HUDEP-2 (cell line): Measurements from ENCODE around the gene SAMD9.
A peak's percentile ranks its signal among the peaks of the same experiment; 100 is the strongest.
"Not testable (repeated sequence)": the region's sequence is repeated elsewhere in the genome, so short reads cannot be mapped to it uniquely, and the experiment has no call there.

Experiments used
- DNase-seq, 76 experiments: peaks; one replicate each; lab custom pipeline; 2025; ENCODE audit not compliant: unreplicated experiment in 76 of 76; lab: John Stamatoyannopoulos, UW

Gene SAMD9

DNA sequence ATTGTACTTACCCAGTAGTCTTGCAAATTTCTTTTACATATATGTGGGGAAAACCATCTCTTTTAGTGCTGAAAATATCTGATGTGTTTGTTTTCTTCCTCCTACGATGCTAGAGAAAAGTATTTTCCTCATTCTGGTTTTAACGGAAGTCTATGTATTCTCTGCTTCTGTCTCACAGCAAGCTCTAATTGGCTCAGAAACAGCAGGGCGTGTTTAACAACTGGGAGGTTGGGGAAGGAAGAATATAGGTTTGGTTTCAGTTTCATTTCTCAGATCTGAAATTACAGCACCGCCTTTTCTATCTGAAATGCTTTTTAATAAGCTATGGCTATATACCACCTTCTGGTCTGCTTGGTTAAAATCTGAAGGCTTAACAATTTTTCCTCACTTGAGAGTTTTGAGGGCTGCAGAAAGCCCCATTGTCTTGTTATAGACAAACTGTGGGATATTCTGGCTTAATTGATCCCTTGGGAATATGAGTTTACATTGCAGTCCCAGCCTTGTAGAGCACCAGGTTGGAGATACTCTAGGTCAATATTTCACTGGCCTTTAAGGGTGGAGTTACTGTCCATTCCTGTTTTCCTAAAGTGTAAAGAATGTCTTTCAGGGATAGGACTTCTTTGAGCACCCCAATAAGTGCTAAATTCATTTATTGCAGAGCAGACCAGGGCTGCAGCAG, at the start of gene SAMD9:
TSS of gene SAMD9 (minus strand) at position 128 of the 679 bp plus-strand sequence. CDS start 11,882 bp downstream, outside the sequence.
- peak in 60 of 76 experiments; percentile 2 to 77 (median 42) for DNase-seq

- DNase-seq, result no peak
These were observed 47.7 kb upstream of the SAMD9 start for GRCh38 chr7:93165447-93165846.

GRCh38 chr7:93164766-93165165, 47.0 kb upstream of the SAMD9 start:
- no peak for DNase-seq

GRCh38 chr7:93161181-93161762, 43.5 kb upstream of the SAMD9 start:
- no peak for DNase-seq

GRCh38 chr7:93160410-93160809, 42.6 kb upstream of the SAMD9 start:
- peak in 1 of 76 experiments; percentile 11 for DNase-seq

DNA sequence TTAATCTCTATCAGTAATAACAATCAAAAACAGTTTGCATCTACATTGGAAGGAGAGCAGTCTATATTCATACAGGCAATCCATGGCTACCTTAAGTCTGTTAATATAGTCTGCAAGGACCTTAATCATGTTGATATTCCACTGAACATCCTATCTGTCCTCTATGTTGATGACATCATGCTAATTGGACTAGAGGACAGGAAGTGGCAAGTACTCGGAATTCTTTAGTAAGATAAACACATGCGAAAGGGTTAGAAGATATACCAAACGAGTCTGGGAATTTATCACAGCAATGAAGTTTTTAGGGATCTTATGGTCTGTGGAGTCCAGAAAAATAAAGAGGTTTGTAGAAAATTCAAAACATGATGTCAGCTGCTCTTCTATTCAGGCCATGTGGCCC, 41.7 kb upstream of the SAMD9 start:
- no peak for DNase-seq

DNA sequence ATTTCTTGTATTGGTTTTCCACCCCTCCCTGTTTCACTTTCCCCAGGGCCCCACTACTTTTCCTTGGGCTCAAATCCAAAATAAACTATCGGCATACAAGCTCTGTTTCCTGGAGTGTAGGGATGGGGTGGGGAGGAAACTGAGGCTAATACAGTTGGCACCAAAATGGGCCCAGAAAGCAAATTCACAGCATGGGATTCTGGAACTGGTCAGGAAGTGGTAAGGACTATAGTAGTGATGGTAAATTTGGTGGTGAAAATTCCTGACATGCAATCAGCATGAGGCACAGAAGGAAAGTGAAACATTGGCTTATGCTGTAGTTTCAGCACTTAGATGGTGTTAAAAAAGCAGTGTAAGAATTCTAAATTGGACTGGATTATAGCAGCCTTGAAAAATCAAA, 39.1 kb upstream of the SAMD9 start:
- DNase-seq, result no peak

DNA sequence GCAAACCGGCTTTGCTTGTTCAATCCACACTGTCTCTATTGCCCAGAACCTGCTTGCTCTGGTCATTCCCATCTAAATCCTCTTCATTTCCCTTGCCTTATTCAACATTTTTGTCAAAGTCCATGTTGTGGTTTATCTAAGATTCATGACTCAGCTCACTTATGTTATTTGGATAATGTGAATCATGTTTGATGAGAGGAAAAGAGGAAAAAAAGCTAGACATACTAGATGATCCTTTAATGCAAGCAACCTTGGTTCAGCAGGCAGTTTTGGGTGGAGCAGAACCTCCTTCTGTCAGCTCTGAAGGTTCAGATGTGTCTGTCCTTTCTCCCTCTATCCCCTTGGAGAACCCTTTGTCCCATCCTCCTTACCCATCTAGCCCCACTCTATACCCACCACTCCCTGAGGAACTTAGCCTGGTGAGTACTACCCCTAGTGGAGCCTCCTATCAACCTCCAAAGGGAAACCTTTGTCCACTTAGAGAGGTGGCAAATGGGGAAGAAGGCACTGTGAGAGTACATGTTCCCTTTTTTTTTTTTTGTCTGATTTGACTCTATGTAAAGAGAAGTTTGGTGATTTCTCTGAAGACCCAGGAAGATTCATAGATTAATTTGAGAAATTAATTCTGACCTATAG, 32.5 kb upstream of the SAMD9 start:
- DNase-seq, result no peak

GRCh38 chr7:93148727-93149126, 30.9 kb upstream of the SAMD9 start:
- no peak for DNase-seq

DNA sequence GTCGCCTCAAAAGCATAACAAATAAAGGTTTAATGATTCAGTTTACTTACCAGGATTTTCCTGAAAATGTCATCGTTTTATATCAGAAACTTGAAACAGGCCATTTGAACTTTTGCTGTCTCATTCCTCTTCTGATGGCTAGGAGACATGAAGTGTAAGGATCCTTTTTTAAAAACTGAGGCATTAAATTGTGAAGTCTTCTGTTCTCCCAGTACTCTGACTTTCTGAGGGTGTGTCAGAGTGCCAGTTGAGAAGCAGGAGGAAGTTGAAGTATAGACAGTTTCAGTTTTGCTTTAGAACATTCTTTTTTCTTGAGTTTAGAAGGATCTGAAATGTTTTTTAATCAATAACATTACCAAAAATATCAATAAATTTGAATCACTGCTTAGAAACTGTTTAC, 30.4 kb upstream of the SAMD9 start, which contains the start of gene SAMD9L:
TSS of gene SAMD9L (minus strand) at position 242 of the 400 bp plus-strand sequence. CDS start 12,414 bp downstream, outside the sequence.
- peak in 8 of 76 experiments; percentile 5 to 29 (median 22) for DNase-seq

DNA sequence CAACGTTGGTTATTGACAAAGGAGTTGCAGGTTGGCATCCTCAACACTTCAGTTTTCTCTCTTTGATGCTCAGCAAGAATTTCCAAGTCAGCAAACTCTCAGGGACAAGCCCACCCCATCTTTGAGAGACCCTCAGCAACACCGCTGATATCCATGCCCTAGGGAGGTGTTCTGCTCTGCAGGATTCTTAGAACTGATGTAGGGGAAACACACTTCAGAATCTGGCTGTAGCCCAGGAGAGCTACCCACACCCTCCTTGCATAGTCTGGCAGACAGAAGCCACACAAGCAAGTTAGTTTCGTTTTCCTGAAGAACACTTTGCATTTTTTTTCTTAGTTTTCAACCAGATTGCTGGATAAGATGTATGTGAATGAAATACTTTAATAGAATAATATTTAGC, 29.6 kb upstream of the SAMD9 start:
- DNase-seq, result peak in 67 of 76 experiments; percentile 3 to 79 (median 32)

DNA sequence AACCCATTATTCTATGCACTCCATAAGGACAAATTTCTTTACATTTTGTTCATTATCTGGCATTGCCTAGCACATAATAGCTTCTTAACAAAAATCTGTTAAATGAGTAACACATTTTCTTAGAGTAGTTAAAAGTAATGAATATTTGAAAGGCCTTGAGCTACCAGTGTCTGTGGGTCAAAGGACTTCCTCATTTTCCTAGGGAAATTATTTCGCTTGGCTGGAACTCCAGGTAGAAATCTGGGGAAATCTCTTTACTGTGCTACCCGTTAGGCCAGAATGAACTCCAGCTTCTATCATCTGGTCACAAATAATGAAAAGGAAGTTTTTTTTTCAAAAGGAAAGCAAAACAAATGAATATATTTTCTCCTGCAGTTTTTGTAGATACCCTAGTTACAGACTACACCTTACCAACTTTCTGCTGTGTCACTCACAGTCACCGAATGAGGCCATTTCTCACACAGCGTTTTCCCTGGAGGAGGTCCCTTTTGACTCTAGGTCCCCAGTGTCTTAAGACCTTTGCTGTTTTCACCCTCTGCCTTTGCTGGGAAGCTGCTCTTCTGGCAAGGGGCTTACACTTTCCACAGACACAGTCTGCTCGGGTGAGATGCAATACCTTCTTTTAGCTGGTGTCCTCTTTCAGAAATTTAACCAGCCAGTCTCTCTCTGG, 28.8 kb upstream of the SAMD9 start:
- DNase-seq, result no peak

DNA sequence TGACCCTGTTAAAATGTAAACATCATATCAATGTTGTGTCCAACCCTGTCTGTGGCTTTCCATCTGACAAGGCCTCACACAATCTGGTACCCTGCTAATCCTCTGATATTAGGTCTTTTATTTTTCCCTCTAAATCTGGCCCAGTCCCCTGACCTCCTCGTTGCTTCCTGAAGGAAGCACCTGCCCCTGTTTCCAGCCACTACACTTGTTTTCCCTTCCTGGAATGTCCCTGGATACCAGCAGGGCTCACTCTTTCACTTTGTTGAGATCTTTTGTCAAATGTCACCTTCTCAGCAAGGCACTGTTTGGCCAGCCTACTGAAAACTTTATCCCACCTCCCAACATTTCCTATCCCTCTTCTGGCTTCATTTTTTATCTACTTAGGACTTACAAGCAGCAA, 28.3 kb upstream of the SAMD9 start:
- DNase-seq, result no peak

DNA sequence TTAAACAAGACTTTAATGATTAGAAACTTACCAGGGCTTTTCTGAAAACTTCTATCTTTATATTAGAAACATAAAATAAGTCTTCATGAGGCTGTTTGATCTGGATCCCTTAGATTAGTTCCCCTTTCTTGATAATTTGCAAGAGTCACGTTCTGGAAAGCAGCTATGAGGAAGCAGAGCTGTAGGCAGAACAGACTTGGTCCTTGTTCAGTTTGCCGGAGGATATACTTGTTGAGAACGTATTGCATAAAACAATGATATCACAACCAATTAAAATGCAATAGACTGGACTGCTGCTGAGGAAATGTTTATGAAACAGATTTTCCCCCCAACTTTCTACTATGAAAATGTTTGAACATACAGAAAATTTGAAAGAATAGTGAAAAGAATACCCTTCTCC, 27.6 kb upstream of the SAMD9 start:
- no peak for DNase-seq

- DNase-seq, result no peak
These were observed 24.3 kb upstream of the SAMD9 start for GRCh38 chr7:93142127-93142526.

GRCh38 chr7:93140582-93141191, 22.9 kb upstream of the SAMD9 start:
- DNase-seq, result no peak

DNA sequence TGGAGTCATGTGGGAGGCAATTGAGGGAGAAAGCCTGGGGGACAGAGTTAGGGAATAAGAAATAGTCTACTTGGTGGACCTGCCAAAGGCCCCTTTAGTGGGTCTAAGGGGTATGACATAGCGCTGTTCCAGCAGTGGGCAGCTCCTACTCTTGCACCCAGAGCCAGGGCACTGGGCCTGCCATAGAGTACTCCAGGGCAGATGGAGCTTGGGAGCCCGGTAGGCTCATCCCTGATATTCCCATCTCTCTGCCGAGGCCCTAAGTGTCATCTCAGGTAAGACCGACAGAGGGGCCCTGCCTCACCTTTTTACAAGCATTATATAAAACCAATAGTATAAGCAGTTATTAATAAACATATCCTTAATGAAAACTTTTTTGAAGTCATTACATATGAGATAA, 20.8 kb upstream of the SAMD9 start:
- no peak for DNase-seq

DNA sequence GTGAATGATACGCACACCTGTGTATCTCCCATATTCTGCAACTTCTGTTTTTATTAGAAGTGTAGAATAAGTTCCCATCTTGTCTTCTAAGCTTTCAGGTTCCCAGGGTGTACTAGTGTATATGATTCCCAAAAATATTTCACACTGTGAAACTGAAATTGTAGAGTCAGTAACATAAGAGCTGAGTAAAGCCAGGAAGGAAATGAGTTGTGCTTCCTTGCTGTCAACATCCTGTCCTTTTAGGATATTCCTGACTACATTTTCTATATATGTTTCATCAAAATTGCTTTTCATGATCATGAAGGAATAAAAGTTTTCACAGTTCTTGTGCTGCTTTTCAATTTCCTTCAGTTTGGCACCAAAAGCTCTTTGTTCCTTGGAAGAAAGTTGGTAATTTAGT, 15.2 kb upstream of the SAMD9 start:
- no peak for DNase-seq

- DNase-seq, result no peak
These were observed 14.4 kb upstream of the SAMD9 start for GRCh38 chr7:93132216-93132615.

DNA sequence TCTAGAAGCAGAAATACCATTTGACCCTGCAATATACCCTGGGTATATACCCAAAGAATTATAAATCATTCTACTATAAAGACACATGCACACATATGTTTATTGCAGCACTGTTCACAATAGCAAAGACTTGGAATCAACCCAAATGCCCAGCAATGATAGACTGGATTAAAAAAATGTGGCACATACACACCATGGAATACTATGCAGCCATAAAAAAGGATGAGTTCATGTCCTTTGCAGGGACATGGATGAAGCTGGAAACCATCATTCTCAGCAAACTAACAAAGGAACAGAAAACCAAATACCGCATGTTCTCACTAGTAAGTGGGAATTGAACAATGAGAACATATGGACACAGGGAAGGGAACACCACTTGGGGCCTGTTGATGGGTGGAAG, 9.2 kb upstream of the SAMD9 start:
- DNase-seq, result not testable (repeated sequence)

- not testable (repeated sequence) for DNase-seq
These were observed 5.8 kb upstream of the SAMD9 start for GRCh38 chr7:93123532-93123931.
